IMR-90 (cell line): Measurements from ENCODE around the gene ACSM3.

Experiments used
- FOS ChIP-seq: fragments of 150-350 bp; IDR thresholded peaks from 2 replicates; pipeline ENCODE4 v1.6.1; 2016; ENCODE audit warnings: low read depth, low read length
- MAZ ChIP-seq: IDR thresholded peaks from 2 replicates; pipeline ENCODE4 v1.6.1; 2012; ENCODE audit warnings: low read depth, mild to moderate bottlenecking, low read length, improper control_type of control experiment, moderate library complexity, borderline replicate concordance

GRCh38 chr16:20833086-20833485 is 69.3 kb downstream of the ACSM3 start:
- TF ChIP-seq FOS: no peak
- TF ChIP-seq MAZ: no peak
